ENCODE results near the gene NXPH4.

NXPH4 gene

GRCh38 chr12:57270966-57271470 is 54.4 kb downstream of the NXPH4 start:
- DNase-seq, result no peak

DNA sequence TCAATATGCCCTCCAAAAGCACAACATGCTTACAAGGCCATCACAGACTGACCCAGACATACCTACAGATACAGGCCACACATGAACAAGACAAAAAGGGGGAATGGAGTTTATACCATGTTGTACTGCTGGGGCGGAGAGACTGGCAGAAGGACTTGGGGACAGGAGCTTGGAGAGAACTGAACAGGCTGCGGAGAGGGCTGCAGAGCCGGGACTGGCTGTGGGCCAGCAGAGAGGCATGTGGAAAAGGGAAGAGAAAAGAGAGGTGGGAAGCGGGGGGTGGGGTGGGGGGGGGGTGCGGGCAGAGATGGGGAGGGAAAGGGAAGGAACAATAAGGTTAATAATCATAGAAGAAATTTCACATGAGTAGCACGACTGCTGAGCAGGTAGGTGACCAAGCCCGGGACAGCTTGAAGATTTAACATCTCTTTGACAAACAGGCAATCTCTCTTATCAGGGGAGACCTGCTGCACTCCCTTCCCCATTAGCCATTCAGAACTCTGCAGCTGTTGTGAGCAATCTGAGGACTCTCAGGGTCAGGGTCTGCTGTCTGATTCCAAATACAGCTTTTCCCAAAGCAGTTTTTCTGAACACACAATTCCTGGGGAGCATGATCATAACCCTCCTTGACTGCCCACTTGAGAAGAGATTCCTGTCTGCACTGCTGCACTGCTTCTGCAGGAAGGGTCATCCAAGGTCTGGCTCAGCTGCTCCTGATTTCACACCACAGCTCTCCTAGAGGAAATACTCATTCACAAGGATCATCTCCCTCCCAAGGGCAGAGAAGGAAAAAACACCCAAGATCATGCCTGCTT is 56.0 kb downstream of the NXPH4 start:
- no peak for DNase-seq

- no peak for DNase-seq
Observed at GRCh38 chr12:57273516-57273915, 56.9 kb downstream of the NXPH4 start.
